Peyer's patch (tissue), 4 donors: ENCODE data around the gene TUBG2. TPM values are rescaled to one million over a fixed set of nuclear protein-coding genes. Genes with fewer than 3 reads are reported as not detected.
A peak's percentile ranks its signal among the peaks of the same experiment; 100 is the strongest.

Experiments used
- DNase-seq, 3 donors: peaks; one replicate each; pipeline ENCODE4 v3.0.0-alpha.2; 2017 to 2019
- H3K27ac ChIP-seq, 4 donors: fragments of 200-600 bp; sonication (generic); one replicate each; pipeline ENCODE4 v1.5.1; 2016 to 2019
- H3K27me3 ChIP-seq, 2 donors: fragments of 200-600 bp; sonication (generic); one replicate each; pipeline ENCODE4 v1.5.1; 2019
- H3K36me3 ChIP-seq, 3 donors: fragments of 200-600 bp; sonication (generic); one replicate each; pipeline ENCODE4 v1.5.1; 2016 to 2019
- H3K4me1 ChIP-seq, 4 donors: fragments of 200-600 bp; sonication (generic); one replicate each; pipeline ENCODE4 v1.5.1; 2016 to 2019
- H3K4me3 ChIP-seq, 4 donors: fragments of 200-600 bp; sonication (generic); 1 replicate in 3 of 4; 2 replicates in 1 of 4; pipeline ENCODE4 v1.5.1; 2016 to 2019; ENCODE audit warnings: mild to moderate bottlenecking in 1 of 4
- H3K9me3 ChIP-seq, 4 donors: fragments of 200-600 bp; sonication (generic); one replicate each; pipeline ENCODE4 v1.5.1; 2016 to 2019; ENCODE audit warnings: mild to moderate bottlenecking in 1 of 4
- POLR2A ChIP-seq, 2 donors: fragments of 450-650 bp; IDR thresholded peaks; one replicate each; pipeline ENCODE4 v1.5.1; 2017; ENCODE audit warnings: antibody characterized with exemption in 2 of 2, mild to moderate bottlenecking in 2 of 2, moderate library complexity in 2 of 2
- total RNA-seq, 4 donors: library from RNA; depleted of rRNA; stranded (reverse); fragments of >200 nt; gene quantifications; one replicate each; pipeline ENCODE4 v1.1.0, GENCODE V29; 2016
- TF ChIP-seq, protein P1 (sequence below), 6 experiments: fragments of 450-650 bp in 4 of 6; fragments of 200-600 bp in 2 of 6; sonication (generic) in 1 of 6; IDR thresholded peaks; one replicate each; pipeline ENCODE4 v1.5.1; 2017 to 2019; ENCODE audit warnings: antibody characterized with exemption in 6 of 6, mild to moderate bottlenecking in 3 of 6, moderate library complexity in 1 of 6

Gene TUBG2
- total RNA-seq, 4 donors from 2014 or later, result 5.6 to 79.2 (median 16.6) TPM

DNA sequence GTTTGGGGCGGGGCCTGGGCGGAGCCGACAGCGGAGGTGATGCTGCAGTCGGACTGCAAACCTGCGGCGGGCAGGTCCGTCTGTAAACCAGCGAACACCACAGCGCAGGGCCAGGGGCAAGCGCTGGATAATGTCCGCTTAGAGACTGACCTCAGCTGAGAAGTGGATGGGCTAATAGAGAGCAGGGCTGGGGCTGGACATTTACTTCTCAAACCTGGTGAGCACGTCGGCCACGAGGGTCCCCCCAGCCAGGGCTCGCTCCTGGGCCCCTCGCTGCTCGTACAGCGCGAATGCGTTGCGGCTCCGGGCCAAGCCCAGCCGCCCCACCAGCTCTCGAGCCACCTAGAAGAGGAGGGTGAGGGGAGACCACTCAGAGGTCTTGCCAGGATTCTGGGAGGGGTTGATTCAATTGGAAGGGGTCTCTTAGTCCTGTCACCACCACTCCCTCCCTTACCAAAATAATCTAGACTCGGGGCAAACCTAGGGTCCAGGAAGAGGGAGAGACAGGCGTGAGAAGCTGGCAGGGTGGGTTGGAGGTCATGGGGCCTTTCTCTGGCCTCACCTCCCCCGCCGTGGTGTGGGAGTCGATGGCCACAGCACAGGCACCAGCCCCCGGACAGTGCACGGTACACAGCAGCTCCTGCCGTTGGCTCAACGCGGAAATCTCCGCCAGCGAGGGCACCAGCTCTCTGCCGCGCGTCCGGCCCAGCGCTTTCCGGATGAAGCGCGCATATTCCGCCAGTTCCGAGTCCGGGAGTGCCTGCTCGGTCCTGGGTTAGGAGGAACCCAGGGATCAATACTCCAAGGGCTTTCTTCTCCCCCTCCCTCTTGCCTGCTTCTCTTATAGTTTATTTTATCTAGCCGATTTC, 11.9 kb downstream of the TUBG2 start:
- Histone ChIP-seq H3K27ac (peak overlapping the region in 1 of 4 donors; percentile 60), H3K4me1 (peaks cover 0 to 62% (median 14%) of the 10 kb centered on the region in 4 donors)
- no peak for DNase-seq

GRCh38 chr17:42672038-42672437, 13.0 kb downstream of the TUBG2 start:
- no peak overlapping the region for H3K4me3 ChIP-seq
- H3K4me1 ChIP-seq, result peaks cover 0 to 62% (median 19%) of the 10 kb centered on the region in 4 donors
- H3K27ac ChIP-seq, result no peak overlapping the region
- TF ChIP-seq POLR2A (IDR thresholded peaks at IDR 0.05), result no peak
- TF ChIP-seq, protein P1, sequence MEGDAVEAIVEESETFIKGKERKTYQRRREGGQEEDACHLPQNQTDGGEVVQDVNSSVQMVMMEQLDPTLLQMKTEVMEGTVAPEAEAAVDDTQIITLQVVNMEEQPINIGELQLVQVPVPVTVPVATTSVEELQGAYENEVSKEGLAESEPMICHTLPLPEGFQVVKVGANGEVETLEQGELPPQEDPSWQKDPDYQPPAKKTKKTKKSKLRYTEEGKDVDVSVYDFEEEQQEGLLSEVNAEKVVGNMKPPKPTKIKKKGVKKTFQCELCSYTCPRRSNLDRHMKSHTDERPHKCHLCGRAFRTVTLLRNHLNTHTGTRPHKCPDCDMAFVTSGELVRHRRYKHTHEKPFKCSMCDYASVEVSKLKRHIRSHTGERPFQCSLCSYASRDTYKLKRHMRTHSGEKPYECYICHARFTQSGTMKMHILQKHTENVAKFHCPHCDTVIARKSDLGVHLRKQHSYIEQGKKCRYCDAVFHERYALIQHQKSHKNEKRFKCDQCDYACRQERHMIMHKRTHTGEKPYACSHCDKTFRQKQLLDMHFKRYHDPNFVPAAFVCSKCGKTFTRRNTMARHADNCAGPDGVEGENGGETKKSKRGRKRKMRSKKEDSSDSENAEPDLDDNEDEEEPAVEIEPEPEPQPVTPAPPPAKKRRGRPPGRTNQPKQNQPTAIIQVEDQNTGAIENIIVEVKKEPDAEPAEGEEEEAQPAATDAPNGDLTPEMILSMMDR (IDR thresholded peaks at IDR 0.05), result no peak
- H3K9me3 ChIP-seq, result no peaks in the 10 kb centered on the region
- H3K27me3 ChIP-seq, result no peaks in the 10 kb centered on the region
- DNase-seq, result no peak
- peaks cover 0 to 34% (median 0%) of the 10 kb centered on the region in 3 donors for H3K36me3 ChIP-seq

More for the DNA sequence above, 11.9 kb downstream of the TUBG2 start:
- H3K4me3 ChIP-seq, result peak overlapping the region in 3 of 4 donors; percentile 14 to 50 (median 33)
- no peaks in the 10 kb centered on the region for H3K9me3 ChIP-seq
- no peaks in the 10 kb centered on the region for H3K27me3 ChIP-seq
- no peak for TF ChIP-seq POLR2A (IDR thresholded peaks at IDR 0.05)
- TF ChIP-seq, protein P1 (IDR thresholded peaks at IDR 0.05), result no peak
- peaks cover 0 to 34% (median 0%) of the 10 kb centered on the region in 3 donors for H3K36me3 ChIP-seq

- Histone ChIP-seq H3K27ac (peak overlapping the region in 3 of 4 donors; percentile 86 to 96 (median 93)), H3K4me3 (peak overlapping the region in 3 of 4 donors; percentile 15 to 85 (median 81)), H3K9me3 (no peaks in the 10 kb centered on the region), H3K27me3 (no peaks in the 10 kb centered on the region), H3K4me1 (peaks cover 0 to 56% (median 25%) of the 10 kb centered on the region in 4 donors), H3K36me3 (peaks cover 0 to 34% (median 0%) of the 10 kb centered on the region in 3 donors)
- no peak for DNase-seq
- TF ChIP-seq POLR2A (IDR thresholded peaks at IDR 0.05), result no peak
- TF ChIP-seq, protein P1 (IDR thresholded peaks at IDR 0.05), result no peak
Measured at GRCh38 chr17:42673266-42673884, 14.3 kb downstream of the TUBG2 start.

DNA sequence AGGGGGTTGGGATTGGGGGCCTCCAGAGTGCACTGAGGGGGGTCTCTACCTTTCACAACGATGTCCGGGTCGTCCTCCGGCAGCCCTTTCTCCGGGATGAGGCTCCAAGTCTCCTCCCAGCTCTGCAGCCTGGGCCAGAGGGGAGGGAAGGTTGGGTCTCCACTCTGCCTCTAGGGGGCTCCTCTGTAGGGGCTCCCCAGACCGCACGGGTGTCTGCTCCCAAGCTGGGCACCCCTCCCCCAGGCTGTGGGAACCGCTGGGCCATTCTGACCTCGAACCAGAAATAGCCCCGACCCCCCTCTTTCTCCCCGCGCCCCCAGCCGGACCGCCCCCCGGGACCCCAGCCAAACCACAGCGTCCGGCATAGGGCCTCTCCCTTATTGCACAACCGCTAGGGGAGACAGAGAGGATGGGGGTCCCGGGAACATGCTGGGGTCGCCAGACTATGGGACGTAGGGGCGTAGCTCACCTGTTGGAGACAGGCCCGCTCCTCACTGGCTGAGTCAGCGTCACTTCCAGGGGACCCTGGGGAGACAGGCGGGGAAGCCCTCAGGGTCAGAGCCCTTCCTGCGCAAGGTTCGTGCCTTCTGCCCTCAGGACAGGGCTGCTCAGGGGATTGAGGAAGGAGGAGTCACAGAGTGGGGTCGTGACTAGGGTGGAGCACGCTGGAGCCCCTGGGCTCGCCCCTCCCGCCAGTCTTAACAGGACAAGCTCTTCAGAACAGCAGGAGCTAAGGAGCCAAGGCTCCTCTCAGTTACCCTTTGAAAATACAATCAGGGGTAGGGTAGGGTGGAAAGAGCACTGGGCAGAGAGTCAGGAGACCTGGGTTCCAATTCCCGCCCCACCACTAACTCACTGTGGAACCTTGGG, 15.0 kb downstream of the TUBG2 start:
- H3K4me1 ChIP-seq, result peaks cover 0 to 58% (median 30%) of the 10 kb centered on the region in 4 donors
- H3K27ac ChIP-seq, result peak overlapping the region in 3 of 4 donors; percentile 86 to 96 (median 93)
- H3K4me3 ChIP-seq, result peak overlapping the region in 3 of 4 donors; percentile 15 to 85 (median 81)
- no peaks in the 10 kb centered on the region for H3K27me3 ChIP-seq
- no peak for TF ChIP-seq POLR2A (IDR thresholded peaks at IDR 0.05)
- TF ChIP-seq, protein P1 (IDR thresholded peaks at IDR 0.05), result peak in 3 of 6 experiments; percentile 11 to 54 (median 38)
- DNase-seq, result peak in 1 of 3 donors; percentile 66
- H3K9me3 ChIP-seq, result no peaks in the 10 kb centered on the region
- peaks cover 0 to 34% (median 0%) of the 10 kb centered on the region in 3 donors for H3K36me3 ChIP-seq
